GM23338 (cell line): Measurements from ENCODE around the gene GADL1. TPM values are rescaled to one million over a fixed set of nuclear protein-coding genes. Genes with fewer than 3 reads are reported as not detected.

Experiments
- ATAC-seq: fragments of 200-7000 bp; cut with Tn5 transposase; 3 replicates; pipeline ENCODE4 v1.9.1; 2020
- DNase-seq: peaks from one replicate; pipeline ENCODE4 v3.0.0-alpha.2; 2015; ENCODE audit warnings: low spot score
- H2AFZ ChIP-seq: fragments of 200-600 bp; sonication (generic); 2 replicates; pipeline ENCODE4 v1.8.0; 2016; ENCODE audit warnings: antibody characterized with exemption, mild to moderate bottlenecking, moderate library complexity
- H3F3A ChIP-seq: fragments of 200-600 bp; sonication (generic); replicated peaks from 2 replicates; pipeline ENCODE4 v1.8.0; 2017; ENCODE audit warnings: antibody characterized with exemption, mixed run types, low read depth
- H3K27ac ChIP-seq: fragments of 200-600 bp; sonication (generic); 2 replicates; pipeline ENCODE4 v1.6.1; 2016; ENCODE audit warnings: low read depth
- H3K27me3 ChIP-seq: fragments of 200-600 bp; sonication (generic); 2 replicates; pipeline ENCODE4 v1.8.0; 2016; ENCODE audit warnings: mild to moderate bottlenecking, mixed run types, moderate library complexity; ENCODE audit not compliant: insufficient read depth
- H3K36me3 ChIP-seq: fragments of 200-600 bp; sonication (generic); 2 replicates; pipeline ENCODE4 v1.8.0; 2016; ENCODE audit warnings: mild to moderate bottlenecking; ENCODE audit not compliant: insufficient read depth
- H3K4me1 ChIP-seq: fragments of 200-600 bp; sonication (generic); 2 replicates; pipeline ENCODE4 v1.8.0; 2016; ENCODE audit warnings: mild to moderate bottlenecking, moderate library complexity; ENCODE audit not compliant: insufficient read depth
- H3K4me2 ChIP-seq: fragments of 200-600 bp; sonication (generic); 2 replicates; pipeline ENCODE4 v1.7.1; 2017; ENCODE audit warnings: mixed run types
- H3K4me3 ChIP-seq: fragments of 200-600 bp; sonication (generic); 2 replicates; pipeline ENCODE4 v1.6.1; 2016; ENCODE audit warnings: mixed run types
- H3K79me2 ChIP-seq: fragments of 200-600 bp; sonication (generic); replicated peaks from 2 replicates; pipeline ENCODE4 v1.8.0; 2017; ENCODE audit warnings: mild to moderate bottlenecking; ENCODE audit not compliant: insufficient read depth
- H3K9me2 ChIP-seq: fragments of 200-600 bp; sonication (generic); 2 replicates; pipeline ENCODE4 v1.8.0; 2017; ENCODE audit not compliant: insufficient read depth
- H4K20me1 ChIP-seq: fragments of 200-600 bp; sonication (generic); replicated peaks from 2 replicates; pipeline ENCODE4 v1.8.0; 2017; ENCODE audit warnings: mild to moderate bottlenecking; ENCODE audit not compliant: insufficient read depth
- H3K27ac Mint-ChIP-seq: 2 replicates; pipeline ENCODE4 v1.8.0; 2020; ENCODE audit warnings: inconsistent platforms, mild to moderate bottlenecking, moderate library complexity, mixed read lengths
- H3K27me3 Mint-ChIP-seq: 3 replicates; pipeline ENCODE4 v1.8.0; 2022; ENCODE audit warnings: low read depth, mild to moderate bottlenecking, moderate library complexity, mixed read lengths, inconsistent platforms; ENCODE audit not compliant: insufficient read depth, poor library complexity
- H3K36me3 Mint-ChIP-seq: 3 replicates; pipeline ENCODE4 v1.8.0; 2021; ENCODE audit warnings: low read depth, mild to moderate bottlenecking, inconsistent platforms, moderate library complexity, mixed read lengths
- H3K4me1 Mint-ChIP-seq: 3 replicates; pipeline ENCODE4 v1.8.0; 2020; ENCODE audit warnings: mild to moderate bottlenecking, inconsistent platforms, mixed read lengths
- H3K4me3 Mint-ChIP-seq: 3 replicates; pipeline ENCODE4 v1.8.0; 2021; ENCODE audit warnings: moderate library complexity, mild to moderate bottlenecking, inconsistent platforms, mixed read lengths
- H3K9me3 Mint-ChIP-seq: 3 replicates; pipeline ENCODE4 v1.8.0; 2020; ENCODE audit warnings: moderate library complexity, mild to moderate bottlenecking, inconsistent platforms, mixed read lengths
- CREB1 ChIP-seq: fragments of 250-450 bp; sonication (Bioruptor Pico); IDR thresholded peaks from 2 replicates; pipeline ENCODE4 v1.5.0; 2020; ENCODE audit warnings: low read depth, mild to moderate bottlenecking, moderate library complexity
- ETS1 ChIP-seq: IDR thresholded peaks from 2 replicates; pipeline ENCODE4 v1.6.1; 2016; ENCODE audit warnings: antibody characterized with exemption
- EZH2 ChIP-seq: fragments of 200-600 bp; sonication (generic); IDR thresholded peaks from one replicate; pipeline ENCODE4 v1.8.0; 2017; ENCODE audit warnings: antibody characterized with exemption, mild to moderate bottlenecking, low read depth; ENCODE audit not compliant: unreplicated experiment
- NANOG ChIP-seq: IDR thresholded peaks from 2 replicates; pipeline ENCODE4 v1.6.1; 2016; ENCODE audit warnings: antibody characterized with exemption, borderline replicate concordance
- POLR2AphosphoS5 ChIP-seq: IDR thresholded peaks from 2 replicates; pipeline ENCODE4 v1.6.1; 2016; ENCODE audit warnings: antibody characterized with exemption, low read depth
- ZNF331 ChIP-seq: fragments of 250-450 bp; sonication (Bioruptor Pico); IDR thresholded peaks from 2 replicates; pipeline ENCODE4 v1.5.0; 2020; ENCODE audit warnings: low read depth, mild to moderate bottlenecking, moderate library complexity
- ZNF462 ChIP-seq: fragments of 250-450 bp; sonication (Bioruptor Pico); IDR thresholded peaks from 2 replicates; pipeline ENCODE4 v1.5.0; 2020; ENCODE audit warnings: mild to moderate bottlenecking, moderate library complexity
- polyA plus RNA-seq: library from polyadenylated mRNA; unstranded; fragments of >200 nt; fragmentation: Nextera tagmentation; extraction: Ambion mirVana; gene quantifications from 2 replicates; pipeline ENCODE4 v1.2.1, GENCODE V29; 2016
- total RNA-seq: library from RNA; depleted of rRNA; stranded (reverse); fragments of >200 nt; shearing (Covaris generic); gene quantifications from 2 replicates; pipeline ENCODE4 v1.2.3, GENCODE V29; 2014

Gene GADL1
- total and polyA plus RNA-seq, 2 experiments from 2014 or later = 0.35 to 0.50 TPM

GRCh38 chr3:30729936-30730335 is 164.5 kb downstream of the GADL1 start (continued):
- TF ChIP-seq ZNF462 (CRISPR knock-in tag) = no peak
- no peak for TF ChIP-seq CREB1 (CRISPR knock-in tag)
- TF ChIP-seq EZH2 = no peak
- no peak for TF ChIP-seq ETS1
- TF ChIP-seq POLR2AphosphoS5 = no peak
- TF ChIP-seq NANOG = no peak

DNA sequence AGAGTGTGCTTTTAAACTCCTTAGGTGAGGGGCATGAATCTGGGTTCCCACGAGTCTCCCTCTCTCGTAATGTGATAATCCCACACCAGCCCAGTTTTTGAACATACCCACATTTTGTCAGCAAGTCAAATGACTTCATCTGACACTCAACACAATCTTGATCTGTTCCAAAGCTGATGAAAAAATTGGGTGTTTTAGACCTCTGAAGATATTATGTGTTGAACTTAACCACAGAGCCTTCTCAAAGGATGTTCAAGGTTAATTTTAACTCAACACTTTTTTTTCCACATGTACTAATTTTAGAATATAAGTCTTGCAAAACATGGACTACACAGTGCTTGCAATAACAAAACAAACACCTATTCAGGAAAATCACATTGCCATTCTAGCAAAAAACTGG is 164.9 kb downstream of the GADL1 start:
- no peak overlapping the region for H3K4me3 ChIP-seq
- no peaks in the 10 kb centered on the region for H3K79me2 ChIP-seq
- no peaks in the 10 kb centered on the region for H4K20me1 ChIP-seq
- H3K36me3 ChIP-seq = no peaks in the 10 kb centered on the region
- no peak for ATAC-seq
- no peak overlapping the region for H3K4me2 ChIP-seq
- Mint-ChIP-seq H3K27me3 (no peaks in the 10 kb centered on the region), H3K4me3 (no peak overlapping the region), H3K4me1 (peaks cover 8% of the 10 kb centered on the region; the same call in 2 of the 3 replicates), H3K9me3 (no peaks in the 10 kb centered on the region), H3K36me3 (no peaks in the 10 kb centered on the region), H3K27ac (no peak overlapping the region)
- 0 out of 2 replicates have a peak, but pooled peaks cover 5% of the 10 kb centered on the region for H3K9me2 ChIP-seq
- no peak for DNase-seq
- no peaks in the 10 kb centered on the region for H3F3A ChIP-seq
- H3K27me3 ChIP-seq = no peaks in the 10 kb centered on the region
- H2AFZ ChIP-seq = no peak overlapping the region
- H3K4me1 ChIP-seq = no peaks in the 10 kb centered on the region
- TF ChIP-seq ZNF331 (CRISPR knock-in tag) = no peak
- no peak overlapping the region for H3K27ac ChIP-seq
